Lung (tissue), 12 donors: ENCODE data around the gene KIF5C. TPM values are rescaled to one million over a fixed set of nuclear protein-coding genes. Genes with fewer than 3 reads are reported as not detected.

Experiments
- ATAC-seq: fragments of 200-7000 bp; cut with Tn5 transposase; one replicate; pipeline ENCODE4 v1.9.1; 2020; ENCODE audit warnings: moderate number of reproducible peaks; ENCODE audit not compliant: insufficient read depth, low FRiP score
- DNase-seq, 3 donors: peaks; one replicate each; pipeline ENCODE4 v3.0.0-alpha.2; 2013 to 2017
- H3K27ac ChIP-seq, 2 donors: one replicate each; pipeline ENCODE4 v1.5.1; 2013; ENCODE audit warnings: mild to moderate bottlenecking in 2 of 2, moderate library complexity in 2 of 2, control low read depth in 1 of 2, inconsistent platforms in 1 of 2, low read depth in 1 of 2, low read length in 1 of 2
- H3K27me3 ChIP-seq, 3 donors: one replicate each; pipeline ENCODE4 v1.5.1; 2013; ENCODE audit warnings: low read length in 2 of 3; ENCODE audit not compliant: control insufficient read depth in 3 of 3, insufficient read depth in 3 of 3
- H3K36me3 ChIP-seq, 4 donors: one replicate each; pipeline ENCODE4 v1.5.1; 2013; ENCODE audit warnings: low read length in 4 of 4, mild to moderate bottlenecking in 1 of 4, moderate library complexity in 1 of 4; ENCODE audit not compliant: control insufficient read depth in 4 of 4, insufficient read depth in 4 of 4
- H3K4me1 ChIP-seq, 5 donors: one replicate each; pipeline ENCODE4 v1.5.1; 2013; ENCODE audit warnings: low read length in 5 of 5, mild to moderate bottlenecking in 2 of 5, moderate library complexity in 1 of 5; ENCODE audit not compliant: control insufficient read depth in 5 of 5, insufficient read depth in 5 of 5
- H3K4me3 ChIP-seq: one replicate; pipeline ENCODE4 v1.5.1; 2013; ENCODE audit warnings: mild to moderate bottlenecking, control low read depth, moderate library complexity
- H3K9ac ChIP-seq, 2 donors: one replicate each; pipeline ENCODE4 v1.5.1; 2013; ENCODE audit warnings: low read length in 2 of 2, control low read depth in 1 of 2; ENCODE audit not compliant: insufficient read depth in 1 of 2
- H3K9me3 ChIP-seq, 4 donors: one replicate each; pipeline ENCODE4 v1.5.1; 2013; ENCODE audit warnings: low read length in 3 of 4, mild to moderate bottlenecking in 1 of 4, moderate library complexity in 1 of 4; ENCODE audit not compliant: control insufficient read depth in 4 of 4, insufficient read depth in 3 of 4
- WGBS, 2 donors: extraction: QIAGEN DNeasy Blood & Tissue Kit; methylation state at CpG; one replicate each; pipeline ENCODE4 v1.1.7; 2013; 5-methylcytosine and 5-hydroxymethylcytosine counted together
- polyA plus RNA-seq, 2 donors: library from polyadenylated mRNA; stranded (reverse); fragments of 200-250 nt; gene quantifications; one replicate each; pipeline ENCODE4 v1.2.1, GENCODE V29; 2013
- total RNA-seq, 2 donors: library from RNA; depleted of rRNA in 1 of 2; stranded (reverse); fragments of >200 nt in 1 of 2; gene quantifications; one replicate each; pipeline ENCODE4 v1.2.1, GENCODE V29; 2014 to 2021
- TF ChIP-seq, protein P1 (sequence below): IDR thresholded peaks from 2 replicates; pipeline ENCODE4 v1.5.1; 2012; ENCODE audit warnings: mild to moderate bottlenecking; ENCODE audit errors: control extremely low read depth, extremely low read depth
- donor health status: control.
- donor health status: control.
- donor health status: Bipolar disorder and iron deficiency.
- donor health status: healthy.
- donor health status: DM: yes; HTN: yes; CAD: no.

KIF5C gene
- total and polyA plus RNA-seq, 4 donors, result 0.22 to 1.4 (median 0.49) TPM

DNA sequence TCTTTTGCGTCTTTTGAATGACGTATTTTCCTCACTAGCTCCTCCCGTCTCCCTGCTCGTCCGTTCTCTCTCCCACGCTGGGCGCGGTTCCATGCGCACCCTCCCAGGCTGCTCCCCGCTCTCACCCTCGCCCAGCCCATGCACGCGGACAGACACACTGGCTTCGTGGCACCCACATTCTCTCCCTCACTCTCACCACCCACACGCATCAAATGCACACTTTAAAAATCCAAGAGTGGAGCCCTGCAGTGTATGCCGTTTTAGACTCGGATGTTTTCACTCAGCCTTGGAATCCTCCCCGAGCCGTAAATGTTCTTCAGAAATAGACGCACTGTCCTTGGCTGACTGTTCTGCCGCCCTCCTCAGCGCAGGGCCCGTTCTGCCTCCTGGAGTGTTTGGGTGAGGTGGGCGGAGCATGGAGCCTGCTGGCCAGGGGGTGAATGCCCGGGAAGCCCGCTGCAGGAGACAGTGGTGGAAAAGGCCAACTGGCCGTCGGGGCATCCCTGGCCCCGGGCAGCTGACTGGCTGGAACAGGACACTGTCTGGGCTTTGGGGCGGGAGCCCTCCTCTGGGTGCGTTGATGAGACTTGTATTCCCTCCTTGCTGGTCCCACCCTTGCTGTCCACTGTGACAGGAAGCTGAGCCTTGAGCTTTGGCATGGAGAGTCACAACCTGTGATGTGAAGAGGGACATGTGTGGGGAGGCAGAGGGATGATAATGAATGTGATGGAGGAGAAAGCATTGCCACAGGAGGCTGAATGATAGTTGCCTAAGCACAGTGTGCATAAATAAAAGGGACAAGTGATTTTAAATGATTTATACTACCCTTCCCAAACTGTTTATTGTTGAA lies 128.1 kb downstream of the KIF5C start:
- no peak overlapping the region for H3K9ac ChIP-seq
- H3K36me3 ChIP-seq, result no peaks in the 10 kb centered on the region
- H3K27ac ChIP-seq, result no peak overlapping the region
- H3K4me3 ChIP-seq, result no peak overlapping the region
- WGBS, 2 donors, result 89 to 96% methylated on average over 31 of the region's 31 CpGs
- H3K9me3 ChIP-seq, result no peaks in the 10 kb centered on the region
- H3K27me3 ChIP-seq, result no peaks in the 10 kb centered on the region
- no peak for ATAC-seq
- no peak for DNase-seq
- TF ChIP-seq, protein P1, sequence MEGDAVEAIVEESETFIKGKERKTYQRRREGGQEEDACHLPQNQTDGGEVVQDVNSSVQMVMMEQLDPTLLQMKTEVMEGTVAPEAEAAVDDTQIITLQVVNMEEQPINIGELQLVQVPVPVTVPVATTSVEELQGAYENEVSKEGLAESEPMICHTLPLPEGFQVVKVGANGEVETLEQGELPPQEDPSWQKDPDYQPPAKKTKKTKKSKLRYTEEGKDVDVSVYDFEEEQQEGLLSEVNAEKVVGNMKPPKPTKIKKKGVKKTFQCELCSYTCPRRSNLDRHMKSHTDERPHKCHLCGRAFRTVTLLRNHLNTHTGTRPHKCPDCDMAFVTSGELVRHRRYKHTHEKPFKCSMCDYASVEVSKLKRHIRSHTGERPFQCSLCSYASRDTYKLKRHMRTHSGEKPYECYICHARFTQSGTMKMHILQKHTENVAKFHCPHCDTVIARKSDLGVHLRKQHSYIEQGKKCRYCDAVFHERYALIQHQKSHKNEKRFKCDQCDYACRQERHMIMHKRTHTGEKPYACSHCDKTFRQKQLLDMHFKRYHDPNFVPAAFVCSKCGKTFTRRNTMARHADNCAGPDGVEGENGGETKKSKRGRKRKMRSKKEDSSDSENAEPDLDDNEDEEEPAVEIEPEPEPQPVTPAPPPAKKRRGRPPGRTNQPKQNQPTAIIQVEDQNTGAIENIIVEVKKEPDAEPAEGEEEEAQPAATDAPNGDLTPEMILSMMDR, result no peak
- peaks cover 0 to 7% (median 0%) of the 10 kb centered on the region in 5 donors for H3K4me1 ChIP-seq

DNA sequence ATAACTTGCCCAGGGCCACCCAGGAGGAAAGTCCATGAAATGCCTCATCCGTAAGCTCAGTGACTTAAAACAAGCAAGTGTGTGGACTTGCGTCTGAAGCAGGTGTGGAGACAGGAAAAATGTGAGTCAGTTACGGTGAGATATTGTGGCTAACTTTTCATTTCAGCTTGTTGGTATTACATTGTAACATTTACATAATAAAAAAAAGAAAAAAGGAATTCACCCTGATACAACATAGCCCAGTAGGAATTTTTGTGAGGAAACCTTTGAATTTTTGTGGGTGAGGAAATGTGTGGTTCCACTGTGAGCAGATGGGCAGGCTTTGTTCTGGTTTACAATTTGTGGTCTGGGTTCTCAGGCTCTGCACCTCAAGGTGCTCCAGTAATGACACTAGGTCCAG lies 129.8 kb downstream of the KIF5C start:
- H3K4me3 ChIP-seq, result no peak overlapping the region

DNA sequence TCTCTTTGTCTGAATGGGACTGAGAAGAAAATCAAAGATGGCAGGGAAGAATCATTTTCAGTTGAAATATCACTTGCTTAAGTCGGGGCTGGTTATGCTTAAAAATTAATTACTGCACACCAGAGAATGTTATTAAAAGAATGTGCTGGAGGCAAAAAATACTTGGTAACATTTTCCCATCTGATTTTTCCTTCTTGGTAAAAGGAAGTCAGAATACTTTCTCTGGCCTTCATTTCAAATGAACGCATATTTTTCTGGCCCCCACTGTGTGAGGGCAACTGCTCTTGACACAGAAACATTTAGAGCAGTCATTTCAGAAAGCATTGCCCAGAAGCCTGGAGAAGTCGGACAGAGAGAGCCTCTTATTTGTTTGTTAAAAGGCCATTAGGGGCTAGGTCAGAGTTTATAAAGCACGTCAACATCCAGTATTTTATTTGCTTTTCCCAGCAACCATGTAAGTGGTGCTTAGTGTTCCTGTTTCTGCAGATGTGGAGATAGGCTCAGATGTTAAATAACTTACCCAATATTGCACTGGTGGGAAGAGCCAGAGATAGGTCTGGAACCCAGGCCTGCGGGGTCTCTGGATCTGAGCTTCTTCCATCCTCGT lies 130.5 kb downstream of the KIF5C start:
- TF ChIP-seq, protein P1, result no peak

More for the DNA sequence above, 129.8 kb downstream of the KIF5C start:
- TF ChIP-seq, protein P1, result no peak
- Histone ChIP-seq H3K27ac (no peak overlapping the region), H3K27me3 (no peaks in the 10 kb centered on the region), H3K36me3 (no peaks in the 10 kb centered on the region), H3K4me1 (peaks cover 0 to 7% (median 0%) of the 10 kb centered on the region in 5 donors), H3K9me3 (no peaks in the 10 kb centered on the region), H3K9ac (no peak overlapping the region)
- DNase-seq (no peak), ATAC-seq (no peak)
- 90 to 92% methylated on average over 3 of the region's 3 CpGs for WGBS, 2 donors

More for the DNA sequence above, 130.5 kb downstream of the KIF5C start:
- Histone ChIP-seq H3K4me1 (peaks cover 0 to 7% (median 0%) of the 10 kb centered on the region in 5 donors), H3K27me3 (no peaks in the 10 kb centered on the region), H3K9me3 (no peaks in the 10 kb centered on the region), H3K4me3 (no peak overlapping the region), H3K36me3 (no peaks in the 10 kb centered on the region), H3K9ac (no peak overlapping the region), H3K27ac (no peak overlapping the region)
- 65 to 82% methylated on average over 6 of the region's 6 CpGs for WGBS, 2 donors
- ATAC-seq (no peak), DNase-seq (no peak)
